A673 (cell line): ENCODE measurements around the gene CASP2. TPM values are rescaled to one million over a fixed set of nuclear protein-coding genes. Genes with fewer than 3 reads are reported as not detected.
"Not testable (repeated sequence)": the region's sequence is repeated elsewhere in the genome, so short reads cannot be mapped to it uniquely, and the experiment has no call there.

ENCODE experiments used
- BruUV-seq: library from RNA; stranded (reverse); fragments of 400-500 nt; replicated peaks from 2 replicates; lab custom pipeline; 2021; lab: Mats Ljungman, UMichigan
- CTCF ChIA-PET: fragments of 300-600 bp; sonication (Branson Sonifier 250); formaldehyde crosslinking; loops from one replicate; lab custom pipeline; 2022; ENCODE audit warnings: antibody characterized with exemption; lab: Charles Lee
- POLR2A ChIA-PET: fragments of 300-600 bp; sonication (Branson Sonifier 250); formaldehyde crosslinking; loops from one replicate; lab custom pipeline; 2022; ENCODE audit warnings: antibody characterized with exemption; ENCODE audit not compliant: low non-redundant PET; lab: Charles Lee
- DNase-seq: peaks from one replicate; pipeline ENCODE4 v3.0.0-alpha.2; 2015; ENCODE audit warnings: low spot score
- H3K27ac ChIP-seq: fragments of 200-600 bp; sonication (generic); 2 replicates; pipeline ENCODE4 v1.5.1; 2016; ENCODE audit warnings: mixed run types, low read depth, mild to moderate bottlenecking, mixed read lengths, antibody characterized with exemption, low read length; ENCODE audit not compliant: poor library complexity, severe bottlenecking
- H3K27me3 ChIP-seq: fragments of 200-600 bp; sonication (generic); replicated peaks from 2 replicates; pipeline ENCODE4 v1.6.1; 2017; ENCODE audit warnings: mixed run types, low read depth, mild to moderate bottlenecking, mixed read lengths, antibody characterized with exemption, low read length; ENCODE audit not compliant: insufficient read depth, poor library complexity
- H3K36me3 ChIP-seq: fragments of 200-600 bp; sonication (generic); 2 replicates; pipeline ENCODE4 v1.6.1; 2016; ENCODE audit warnings: mixed run types, mild to moderate bottlenecking, mixed read lengths, antibody characterized with exemption, low read length; ENCODE audit not compliant: insufficient read depth, poor library complexity, severe bottlenecking
- H3K4me1 ChIP-seq: fragments of 200-600 bp; sonication (generic); 2 replicates; pipeline ENCODE4 v1.6.1; 2017; ENCODE audit warnings: mixed run types, mild to moderate bottlenecking, mixed read lengths, antibody characterized with exemption, low read length; ENCODE audit not compliant: insufficient read depth, poor library complexity, severe bottlenecking
- H3K4me3 ChIP-seq: fragments of 200-600 bp; sonication (generic); 2 replicates; pipeline ENCODE4 v1.5.1; 2016; ENCODE audit warnings: low read depth, mixed run types, mild to moderate bottlenecking, mixed read lengths, low read length; ENCODE audit not compliant: poor library complexity, severe bottlenecking
- H3K9me3 ChIP-seq: fragments of 200-600 bp; sonication (generic); 2 replicates; pipeline ENCODE4 v1.6.1; 2016; ENCODE audit warnings: mixed run types, low read depth, mild to moderate bottlenecking, mixed read lengths, antibody characterized with exemption, low read length; ENCODE audit not compliant: poor library complexity, severe bottlenecking
- CTCF ChIP-seq: fragments of 300-800, 200-600 bp; sonication (generic); conservative IDR thresholded peaks from 2 replicates; pipeline ENCODE4 v1.5.1; 2017; ENCODE audit warnings: low read depth, mild to moderate bottlenecking, antibody characterized with exemption, low read length, moderate library complexity, mixed read lengths
- EZH2 ChIP-seq: fragments of 200-600 bp; sonication (generic); IDR thresholded peaks from 2 replicates; pipeline ENCODE4 v1.6.1; 2017; ENCODE audit warnings: borderline replicate concordance, low read depth, mild to moderate bottlenecking, mixed read lengths, antibody characterized with exemption, low read length; ENCODE audit not compliant: poor library complexity, severe bottlenecking
- intact Hi-C: fragments of 100-400 bp; cut with micrococcal nuclease; formaldehyde crosslinking; loops from one replicate; pipeline ENCODE4 v1.10.0; 2022; ENCODE audit not compliant: unreplicated experiment
- total RNA-seq: library from RNA; stranded (reverse); gene quantifications from 2 replicates; pipeline ENCODE4 v1.2.3, GENCODE V29; 2021

CASP2 gene
- total RNA-seq, 1 experiment from 2014 or later: 76.8 TPM

GRCh38 chr7:143263266-143264195, 24.6 kb upstream of the CASP2 start, which contains the start of gene GSTK1:
GSTK1 (plus strand) TSS chr7:143263441; CDS start chr7:143263514, 73 bp downstream.
- H3K36me3 ChIP-seq: no peaks in the 10 kb centered on the region
- no peak for TF ChIP-seq CTCF
- TF ChIP-seq EZH2: no peak
- ChIA-PET CTCF (interaction anchor here (0.9 to 1.2 kb wide), 3 partner anchors 23 to 117 kb away, joined by 3 to 4 read pairs (median 3); no protein-coding TSS in a partner anchor), POLR2A (interaction anchor here (0.6 kb wide), 1 partner anchor 8 kb away, joined by 4 read pairs; no protein-coding TSS in a partner anchor)
- TSS peak; percentile 63 for BruUV-seq
- H3K27ac ChIP-seq: peak within 1 kb of the TSS; percentile 68
- H3K27me3 ChIP-seq: no peaks in the 10 kb centered on the region
- peak within 1 kb of the TSS; percentile 63 for H3K4me3 ChIP-seq
- no peaks in the 10 kb centered on the region for H3K9me3 ChIP-seq
- intact Hi-C loops: no loop called here
- peak; percentile 77 for DNase-seq
- H3K4me1 ChIP-seq: no peaks in the 10 kb centered on the region

GRCh38 chr7:143264196-143264568, 24.0 kb upstream of the CASP2 start:
- H3K36me3 ChIP-seq, BruUV-seq, POLR2A ChIA-PET, intact Hi-C loops, H3K9me3 ChIP-seq, H3K4me1 ChIP-seq, H3K27me3 ChIP-seq, DNase-seq, H3K27ac ChIP-seq: not testable (repeated sequence)
- CTCF ChIA-PET: interaction anchor here (1.2 kb wide), 2 partner anchors 49 to 116 kb away, joined by 3 to 4 read pairs; no protein-coding TSS in a partner anchor
- peak overlapping the region; percentile 63 for H3K4me3 ChIP-seq

- H3K4me1 ChIP-seq: no peaks in the 10 kb centered on the region
- no peaks in the 10 kb centered on the region for H3K27me3 ChIP-seq
- no peak overlapping the region for H3K27ac ChIP-seq
- no peak for DNase-seq
- intact Hi-C loops: no loop called here
- BruUV-seq: no TSS peak
- TF ChIP-seq EZH2 (no peak), CTCF (no peak)
- ChIA-PET POLR2A (interaction anchor here (0.6 kb wide), 1 partner anchor 115 kb away, joined by 8 read pairs; no protein-coding TSS in a partner anchor), CTCF (no interaction called here)
- H3K4me3 ChIP-seq: no peak overlapping the region
- no peaks in the 10 kb centered on the region for H3K9me3 ChIP-seq
- no peaks in the 10 kb centered on the region for H3K36me3 ChIP-seq
These were observed 23.0 kb upstream of the CASP2 start for GRCh38 chr7:143265017-143265693.
